ENCODE results near the gene RIMS4. TPM values are rescaled to one million over a fixed set of nuclear protein-coding genes. Genes with fewer than 3 reads are reported as not detected.
"Not testable (repeated sequence)": the region's sequence is repeated elsewhere in the genome, so short reads cannot be mapped to it uniquely, and the experiment has no call there.

The RIMS4 gene
- polyA plus RNA-seq, 1 donor: 7.6 TPM

GRCh38 chr20:44830995-44831394, 20.6 kb upstream of the RIMS4 start:
- DNase-seq (ENCODE audit: low read depth): no peak

- no peak for DNase-seq (ENCODE audit: low read depth)
Observed at GRCh38 chr20:44830523-44830922, 20.2 kb upstream of the RIMS4 start.

GRCh38 chr20:44829688-44830087, 19.3 kb upstream of the RIMS4 start:
- DNase-seq (ENCODE audit: low read depth): no peak

GRCh38 chr20:44828640-44829039, 18.3 kb upstream of the RIMS4 start:
- DNase-seq (ENCODE audit: low read depth): no peak

GRCh38 chr20:44827401-44827800, 17.1 kb upstream of the RIMS4 start:
- DNase-seq (ENCODE audit: low read depth): no peak

GRCh38 chr20:44821576-44821975, 11.2 kb upstream of the RIMS4 start:
- DNase-seq (ENCODE audit: low read depth): not testable (repeated sequence)

GRCh38 chr20:44819936-44820335, 9.6 kb upstream of the RIMS4 start:
- no peak for DNase-seq (ENCODE audit: low read depth)

- no peak for DNase-seq (ENCODE audit: low read depth)
Observed at GRCh38 chr20:44817143-44817910, 7.0 kb upstream of the RIMS4 start.

GRCh38 chr20:44814937-44815336, 4.6 kb upstream of the RIMS4 start:
- DNase-seq (ENCODE audit: low read depth): no peak

GRCh38 chr20:44811150-44811685, 872 bp upstream of the RIMS4 start:
- DNase-seq (ENCODE audit: low read depth): no peak

- DNase-seq (ENCODE audit: low read depth): no peak
Observed at GRCh38 chr20:44810061-44810390, 320 bp downstream of the RIMS4 start.

- no peak for DNase-seq (ENCODE audit: low read depth)
Observed at GRCh38 chr20:44809380-44810060, 826 bp downstream of the RIMS4 start.

- no peak for DNase-seq (ENCODE audit: low read depth)
Observed at GRCh38 chr20:44807684-44808056, 2.7 kb downstream of the RIMS4 start.

GRCh38 chr20:44807051-44807683, 3.2 kb downstream of the RIMS4 start:
- no peak for DNase-seq (ENCODE audit: low read depth)

- peak; percentile 80 for DNase-seq (ENCODE audit: low read depth)
Observed at GRCh38 chr20:44805979-44806620, 4.2 kb downstream of the RIMS4 start.

- peak; percentile 13 for DNase-seq (ENCODE audit: low read depth)
Observed at GRCh38 chr20:44805335-44805978, 4.9 kb downstream of the RIMS4 start.

- no peak for DNase-seq (ENCODE audit: low read depth)
Observed at GRCh38 chr20:44803383-44803941, 6.9 kb downstream of the RIMS4 start.

- no peak for DNase-seq (ENCODE audit: low read depth)
Observed at GRCh38 chr20:44802702-44803101, 7.6 kb downstream of the RIMS4 start.

GRCh38 chr20:44800391-44801046, 9.8 kb downstream of the RIMS4 start:
- no peak for DNase-seq (ENCODE audit: low read depth)

GRCh38 chr20:44799691-44800090, 10.7 kb downstream of the RIMS4 start:
- no peak for DNase-seq (ENCODE audit: low read depth)

All from forelimb muscle (tissue), 1 donor.